Stimulated activated memory B cell treated with anti-CD40 and anti-IgM and Interleukin-4, amounts not matched to agents 10 μg/mL and 1 μg/mL and 100 μg/mL, for 72 hours (primary cell): ENCODE results near the gene WDFY2.

Source experiments
- ATAC-seq: fragments of 150-1000 bp; cut with Tn5 transposase; 2 replicates; pipeline ENCODE4 v1.10.0; 2021
- H3K27ac Mint-ChIP-seq: one replicate; pipeline ENCODE4 v1.8.0; 2022; ENCODE audit warnings: mild to moderate bottlenecking, mixed read lengths
- H3K27me3 Mint-ChIP-seq: one replicate; pipeline ENCODE4 v1.8.0; 2022; ENCODE audit warnings: mixed read lengths
- H3K36me3 Mint-ChIP-seq: one replicate; pipeline ENCODE4 v1.8.0; 2022; ENCODE audit warnings: mixed read lengths
- H3K4me1 Mint-ChIP-seq: one replicate; pipeline ENCODE4 v1.8.0; 2022; ENCODE audit warnings: mixed read lengths
- H3K4me3 Mint-ChIP-seq: one replicate; pipeline ENCODE4 v1.8.0; 2022; ENCODE audit warnings: mild to moderate bottlenecking, moderate library complexity, mixed read lengths
- H3K9me3 Mint-ChIP-seq: one replicate; pipeline ENCODE4 v1.8.0; 2022; ENCODE audit warnings: mixed read lengths

Gene WDFY2

DNA sequence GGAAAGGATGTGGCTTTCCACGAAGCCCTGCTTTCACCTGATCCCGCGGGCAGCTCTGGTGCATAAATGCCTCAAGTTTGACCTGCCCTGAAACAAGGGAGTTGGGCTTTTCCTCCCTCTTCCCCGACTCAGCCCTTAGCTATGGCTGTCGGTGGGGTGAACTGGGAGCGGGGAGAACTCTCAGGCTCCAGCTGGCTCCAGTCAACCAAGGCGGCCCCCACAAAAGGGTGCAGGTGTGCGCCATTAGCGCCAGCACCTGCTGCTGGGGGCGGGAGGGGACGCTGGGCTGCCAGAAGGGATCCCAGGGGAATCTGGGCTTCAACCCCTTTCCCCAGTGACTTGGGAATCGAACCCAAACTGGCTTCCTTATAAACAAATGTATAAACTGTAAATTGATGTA, 226.8 kb downstream of the WDFY2 start:
- peaks cover 3% of the 10 kb centered on the region for H3K9me3 Mint-ChIP-seq
- H3K4me1 Mint-ChIP-seq, result peaks cover 29% of the 10 kb centered on the region
- peaks cover 9% of the 10 kb centered on the region for H3K36me3 Mint-ChIP-seq
- H3K27ac Mint-ChIP-seq, result no peak overlapping the region
- ATAC-seq, result no peak
- H3K27me3 Mint-ChIP-seq, result no peaks in the 10 kb centered on the region
- no peak overlapping the region for H3K4me3 Mint-ChIP-seq

GRCh38 chr13:51811920-51812451, 227.7 kb downstream of the WDFY2 start:
- Mint-ChIP-seq H3K36me3 (peaks cover 9% of the 10 kb centered on the region), H3K27me3 (no peaks in the 10 kb centered on the region), H3K9me3 (peaks cover 3% of the 10 kb centered on the region), H3K4me3 (no peak overlapping the region), H3K4me1 (peaks cover 29% of the 10 kb centered on the region), H3K27ac (peak overlapping the region; percentile 9)
- peak; percentile 47 for ATAC-seq

- H3K27me3 Mint-ChIP-seq, result no peaks in the 10 kb centered on the region
- peaks cover 43% of the 10 kb centered on the region for H3K4me1 Mint-ChIP-seq
- ATAC-seq, result no peak
- no peaks in the 10 kb centered on the region for H3K9me3 Mint-ChIP-seq
- H3K36me3 Mint-ChIP-seq, result peaks cover 9% of the 10 kb centered on the region
- no peak overlapping the region for H3K27ac Mint-ChIP-seq
- H3K4me3 Mint-ChIP-seq, result no peak overlapping the region
Measured at GRCh38 chr13:51814071-51814470, 229.8 kb downstream of the WDFY2 start.

DNA sequence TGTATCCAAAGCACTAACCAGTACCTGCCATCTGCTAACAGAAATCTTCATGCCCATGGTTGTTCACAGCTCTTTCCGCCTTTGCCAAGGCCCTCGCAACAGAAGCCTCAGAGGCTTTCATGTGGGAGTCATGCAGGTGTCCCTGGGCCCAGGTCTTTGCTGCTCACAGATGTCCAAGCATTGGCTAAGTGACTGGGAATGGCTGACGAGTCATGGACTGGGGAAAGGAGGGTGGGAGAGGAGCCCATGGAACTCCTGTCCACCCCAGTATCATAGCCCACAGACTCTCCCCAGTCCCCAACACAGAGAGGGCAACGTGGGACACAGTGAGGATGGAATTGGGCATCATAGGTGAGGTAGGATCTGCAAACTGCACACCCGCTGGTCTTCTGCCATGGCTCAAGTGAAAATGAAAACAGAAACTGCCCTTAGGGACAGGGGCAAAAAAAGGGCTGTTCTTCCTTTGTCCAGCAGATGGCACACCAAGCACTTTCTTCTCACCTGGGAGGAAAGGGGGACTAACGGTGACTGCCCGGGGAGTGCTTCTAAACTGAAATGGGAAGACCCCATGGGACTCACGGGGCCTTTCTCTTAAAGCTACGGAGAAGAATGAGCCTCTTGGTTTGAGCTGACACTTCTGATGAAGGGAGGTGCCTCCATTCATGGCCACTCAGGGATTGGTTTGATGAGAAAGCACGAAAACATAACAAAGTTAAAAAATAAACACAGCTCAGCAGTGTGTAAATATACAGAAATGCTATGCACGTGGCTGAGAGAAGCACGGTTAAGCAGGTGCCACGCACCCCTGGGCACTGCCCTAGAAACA, 230.8 kb downstream of the WDFY2 start:
- H3K9me3 Mint-ChIP-seq, result no peaks in the 10 kb centered on the region
- peak overlapping the region; percentile 77 for H3K27ac Mint-ChIP-seq
- peak; percentile 77 for ATAC-seq
- H3K4me3 Mint-ChIP-seq, result peak overlapping the region; percentile 51
- peaks cover 53% of the 10 kb centered on the region for H3K4me1 Mint-ChIP-seq
- no peaks in the 10 kb centered on the region for H3K27me3 Mint-ChIP-seq
- H3K36me3 Mint-ChIP-seq, result no peaks in the 10 kb centered on the region

DNA sequence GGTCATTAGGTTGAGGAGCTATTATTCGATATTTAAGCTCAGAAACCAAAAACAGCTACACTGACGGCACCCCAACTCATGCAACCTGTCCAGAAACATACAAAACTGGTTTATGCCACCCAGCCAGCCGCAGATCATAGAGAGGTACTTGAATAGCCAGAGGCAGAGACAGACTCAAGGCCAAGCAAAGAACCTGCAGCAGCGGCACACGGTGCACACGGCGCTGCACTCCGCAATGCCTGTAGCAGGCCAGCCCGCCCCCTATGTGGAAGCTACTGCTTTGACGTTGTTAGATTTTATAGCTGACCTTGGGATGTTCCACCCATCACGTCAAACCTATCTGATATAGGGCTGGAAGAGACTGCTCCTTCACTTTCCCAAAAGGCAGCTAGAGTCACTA, 231.6 kb downstream of the WDFY2 start:
- Mint-ChIP-seq H3K27ac (no peak overlapping the region), H3K4me3 (no peak overlapping the region), H3K36me3 (no peaks in the 10 kb centered on the region), H3K27me3 (no peaks in the 10 kb centered on the region), H3K4me1 (peaks cover 57% of the 10 kb centered on the region), H3K9me3 (no peaks in the 10 kb centered on the region)
- no peak for ATAC-seq

DNA sequence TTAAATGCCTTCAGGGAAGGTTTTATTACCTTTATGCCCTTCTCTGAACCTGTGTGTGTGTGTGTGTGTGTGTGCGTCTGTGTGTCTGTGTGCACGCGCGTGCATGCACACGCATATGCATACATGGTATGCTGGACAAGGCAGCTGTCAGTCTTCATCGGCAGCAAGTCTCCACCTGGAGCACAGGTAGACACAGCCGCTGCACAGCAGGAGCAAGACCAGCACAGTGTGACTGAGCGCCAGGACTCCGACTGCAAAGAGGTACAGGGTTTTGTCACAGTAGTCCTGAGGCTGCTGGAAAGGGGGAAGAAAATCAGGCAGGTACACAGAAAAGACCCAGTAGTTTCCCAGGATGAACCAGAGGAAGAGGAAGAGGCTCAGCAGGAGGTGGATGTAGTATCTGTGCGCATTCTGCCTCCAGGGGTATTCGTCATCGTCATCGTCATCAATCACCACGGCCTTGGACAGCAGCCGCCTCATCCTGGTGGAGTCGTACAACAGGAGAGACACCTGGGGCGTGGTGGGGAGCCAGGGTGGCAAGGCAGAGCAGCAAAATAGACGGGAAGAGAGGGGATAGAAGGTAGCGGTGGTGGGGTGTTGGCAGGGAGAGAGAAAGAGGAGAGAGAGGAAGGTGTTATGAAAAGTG, 232.5 kb downstream of the WDFY2 start:
- Mint-ChIP-seq H3K9me3 (no peaks in the 10 kb centered on the region), H3K4me1 (peaks cover 57% of the 10 kb centered on the region), H3K27me3 (no peaks in the 10 kb centered on the region), H3K4me3 (no peak overlapping the region), H3K36me3 (no peaks in the 10 kb centered on the region), H3K27ac (no peak overlapping the region)
- ATAC-seq, result no peak
